HCT116 (cell line): ENCODE data around the gene SIK3. TPM values are rescaled to one million over a fixed set of nuclear protein-coding genes. Genes with fewer than 3 reads are reported as not detected.

Experiments
- ATAC-seq: fragments of 200-7000 bp; cut with Tn5 transposase; 2 replicates; pipeline ENCODE4 v1.9.1; 2020; ENCODE audit warnings: mild to moderate bottlenecking, moderate library complexity
- BruUV-seq: library from RNA; stranded (reverse); fragments of 400-500 nt; replicated peaks from 2 replicates; lab custom pipeline; 2021; lab: Mats Ljungman, UMichigan
- CTCF ChIA-PET: fragments of 300-600 bp; sonication (Branson Sonifier 250); formaldehyde crosslinking; loops from one replicate; lab custom pipeline; 2021; ENCODE audit warnings: antibody characterized with exemption; lab: Charles Lee
- POLR2A ChIA-PET: fragments of 300-600, 350-600 bp; sonication (Branson Sonifier 250); formaldehyde crosslinking; loops from one replicate; lab custom pipeline; 2021; ENCODE audit warnings: antibody characterized with exemption; lab: Charles Lee
- RAD21 ChIA-PET, 2 experiments: fragments of 300-600 bp; sonication (Branson Sonifier 250); formaldehyde crosslinking; loops; one replicate each; lab custom pipeline; 2023; ENCODE audit warnings: low total read pairs in 2 of 2; ENCODE audit not compliant: uncharacterized antibody in 2 of 2, unreplicated experiment in 2 of 2, low non-redundant PET in 1 of 2; lab: Charles Lee
- DNase-seq: peaks from one replicate; pipeline ENCODE4 v3.0.0-alpha.2; 2010; ENCODE audit warnings: low read depth, low spot score
- H2AFZ ChIP-seq: fragments of 200-600 bp; shearing (Covaris generic), sonication (generic); 2 replicates; pipeline ENCODE4 v1.6.1; 2017; ENCODE audit warnings: low read depth, mixed run types, mixed read lengths, antibody characterized with exemption, low read length; ENCODE audit not compliant: poor library complexity, severe bottlenecking
- H3K27ac ChIP-seq: 2 replicates; pipeline ENCODE4 v1.5.1; 2012; ENCODE audit warnings: low read depth, low read length
- H3K27me3 ChIP-seq: fragments of 200-600 bp; sonication (generic); 2 replicates; pipeline ENCODE4 v1.6.1; 2016; ENCODE audit warnings: mixed run types, low read length, mixed read lengths; ENCODE audit not compliant: insufficient read depth
- H3K36me3 ChIP-seq, 2 experiments: fragments of 200-500 bp in 1 of 2; fragments of 200-600 bp in 1 of 2; sonication (Bioruptor generic) in 1 of 2; sonication (generic) in 1 of 2; 2 replicates each; pipeline versions ENCODE4 v1.5.1 to v1.6.1; 2014 to 2016; ENCODE audit warnings: low read length in 2 of 2, inconsistent platforms in 1 of 2, mixed read lengths in 1 of 2, mixed run types in 1 of 2; ENCODE audit not compliant: insufficient read depth in 2 of 2, control insufficient read depth in 1 of 2
- H3K4me1 ChIP-seq, 2 experiments: fragments of 200-600 bp in 1 of 2; sonication (generic) in 1 of 2; 2 replicates each; pipeline versions ENCODE4 v1.5.1 to v1.6.1; 2012 to 2017; ENCODE audit warnings: low read length in 2 of 2, inconsistent platforms in 1 of 2, mild to moderate bottlenecking in 1 of 2, mixed read lengths in 1 of 2, mixed run types in 1 of 2, moderate library complexity in 1 of 2; ENCODE audit not compliant: insufficient read depth in 2 of 2, control insufficient read depth in 1 of 2
- H3K4me2 ChIP-seq: fragments of 200-600 bp; sonication (generic); 2 replicates; pipeline ENCODE4 v1.6.1; 2017; ENCODE audit warnings: mixed run types, low read length, mixed read lengths
- H3K4me3 ChIP-seq, 2 experiments: fragments of 200-600 bp in 1 of 2; sonication (generic) in 1 of 2; replicated peaks in 1 of 2; 2 replicates each; pipeline ENCODE4 v1.5.1; 2011 to 2016; ENCODE audit warnings: low read length in 2 of 2, control low read depth in 1 of 2, low read depth in 1 of 2, mild to moderate bottlenecking in 1 of 2, mixed read lengths in 1 of 2, mixed run types in 1 of 2
- H3K79me2 ChIP-seq: fragments of 200-600 bp; sonication (generic); 2 replicates; pipeline ENCODE4 v1.6.1; 2017; ENCODE audit warnings: mild to moderate bottlenecking, mixed run types, low read length, moderate library complexity, mixed read lengths; ENCODE audit not compliant: insufficient read depth
- H3K9ac ChIP-seq: fragments of 200-600 bp; sonication (generic); 2 replicates; pipeline ENCODE4 v1.6.1; 2016; ENCODE audit warnings: low read length, mixed read lengths
- H3K9me2 ChIP-seq: fragments of 200-600 bp; sonication (generic), shearing (Covaris generic); 2 replicates; pipeline ENCODE4 v1.6.1; 2017; ENCODE audit warnings: mixed run types, mild to moderate bottlenecking, moderate library complexity; ENCODE audit not compliant: insufficient read depth
- H3K9me3 ChIP-seq, 2 experiments: fragments of 200-500 bp in 1 of 2; fragments of 200-600 bp in 1 of 2; sonication (Bioruptor generic) in 1 of 2; sonication (generic) in 1 of 2; 2 replicates each; pipeline ENCODE4 v1.6.1; 2014 to 2017; ENCODE audit warnings: low read length in 2 of 2, mixed read lengths in 2 of 2, inconsistent platforms in 1 of 2, low read depth in 1 of 2, mild to moderate bottlenecking in 1 of 2, mixed run types in 1 of 2, moderate library complexity in 1 of 2; ENCODE audit not compliant: control insufficient read depth in 1 of 2, insufficient read depth in 1 of 2
- H4K20me1 ChIP-seq: fragments of 200-600 bp; sonication (generic), shearing (Covaris generic); 2 replicates; pipeline ENCODE4 v1.6.1; 2017; ENCODE audit warnings: mixed run types, mild to moderate bottlenecking, moderate library complexity; ENCODE audit not compliant: insufficient read depth
- ELF1 ChIP-seq: IDR thresholded peaks from 2 replicates; pipeline ENCODE4 v1.6.1; 2012; ENCODE audit warnings: low read depth, borderline replicate concordance
- JUND ChIP-seq: IDR thresholded peaks from 2 replicates; pipeline ENCODE4 v1.6.1; 2012
- MAX ChIP-seq: IDR thresholded peaks from 2 replicates; pipeline ENCODE4 v1.6.1; 2012
- POLR2AphosphoS5 ChIP-seq: IDR thresholded peaks from 2 replicates; pipeline ENCODE4 v1.6.1; 2011; ENCODE audit warnings: mild to moderate bottlenecking, low read depth, low read length, moderate library complexity
- SRF ChIP-seq: IDR thresholded peaks from 2 replicates; pipeline ENCODE4 v1.6.1; 2012; ENCODE audit warnings: low read depth
- TCF7L2 ChIP-seq: IDR thresholded peaks from 2 replicates; pipeline ENCODE4 v1.7.0; 2011; ENCODE audit warnings: borderline replicate concordance, inconsistent platforms; ENCODE audit not compliant: insufficient read depth, insufficient read length; ENCODE audit errors: extremely low read depth
- intact Hi-C: fragments of 100-400 bp; cut with micrococcal nuclease; formaldehyde crosslinking; loops from 2 replicates; pipeline ENCODE4 v1.10.0; 2022
- total RNA-seq: library from RNA; stranded (reverse); gene quantifications from one replicate; pipeline ENCODE4 v1.2.1, GENCODE V29; 2021; ENCODE audit not compliant: unreplicated experiment
- TF ChIP-seq, protein P1 (sequence below), 3 experiments: fragments of 200-600 bp in 1 of 3; sonication (generic) in 1 of 3; IDR thresholded peaks in 2 of 3; conservative IDR thresholded peaks in 1 of 3; 2 replicates each; pipeline ENCODE4 v1.5.1; 2012 to 2017; ENCODE audit warnings: low read depth in 2 of 3, low read length in 2 of 3, antibody characterized with exemption in 1 of 3, borderline replicate concordance in 1 of 3, control low read depth in 1 of 3, mild to moderate bottlenecking in 1 of 3, mixed read lengths in 1 of 3, mixed run types in 1 of 3, moderate library complexity in 1 of 3; ENCODE audit not compliant: insufficient read depth in 1 of 3

The SIK3 gene
- total RNA-seq, 1 experiment from 2014 or later = 21.0 TPM

DNA sequence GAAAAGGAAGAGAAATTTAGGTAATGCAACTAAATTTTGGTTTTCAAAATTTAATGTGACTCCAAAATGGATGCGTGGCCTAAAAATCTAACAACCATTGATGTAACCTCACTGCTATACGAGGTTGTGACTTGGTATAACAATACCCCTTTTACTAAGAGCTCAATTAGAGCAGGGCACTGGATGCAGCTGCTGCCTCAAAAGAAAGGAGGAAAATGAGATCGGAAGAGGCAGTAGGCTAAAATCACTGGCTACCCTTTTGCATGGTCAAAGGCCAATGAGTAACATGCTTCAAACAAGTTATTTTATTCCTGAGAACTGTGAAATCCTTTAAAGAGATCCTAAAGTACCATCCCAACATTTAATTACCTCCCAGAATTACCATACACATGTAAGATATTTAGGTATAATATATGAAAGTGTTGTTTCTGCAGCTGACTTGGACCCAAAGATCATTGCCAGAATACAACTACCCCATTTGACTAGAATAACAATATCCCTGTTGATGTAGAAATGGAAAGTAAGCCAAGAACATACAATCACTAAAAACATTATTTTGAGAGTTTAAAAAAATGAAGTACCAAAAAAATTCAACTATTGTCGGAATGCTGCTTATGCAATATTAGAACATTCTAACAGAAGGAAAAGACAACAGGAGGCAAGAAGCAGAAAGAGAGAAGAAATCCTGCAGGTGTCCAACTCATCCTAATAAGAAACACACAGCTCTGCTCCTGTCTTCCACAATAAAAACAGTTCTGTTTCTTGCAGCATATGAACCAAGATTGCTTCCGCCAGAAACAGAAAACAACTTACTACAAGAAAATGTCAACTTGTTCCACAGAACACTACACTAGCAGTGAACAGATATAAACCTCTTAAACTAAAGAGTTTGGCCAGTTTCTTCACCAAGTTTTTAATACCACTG is 15.0 kb downstream of the SIK3 start:
- no peak for TF ChIP-seq MAX
- no peak for TF ChIP-seq ELF1
- no peak for TF ChIP-seq POLR2AphosphoS5
- no peak for TF ChIP-seq TCF7L2
- TF ChIP-seq SRF = no peak
- TF ChIP-seq, all 23 proteins: peak for 0
- H3K4me2 ChIP-seq = no peak overlapping the region
- no peaks in the 10 kb centered on the region for H3K9me3 ChIP-seq
- intact Hi-C loops = no loop called here
- no peak overlapping the region for H3K4me3 ChIP-seq
- ChIA-PET CTCF (no interaction called here), POLR2A (no interaction called here), RAD21 (no interaction called here)
- H3K4me1 ChIP-seq = peaks cover 0 to 14% of the 10 kb centered on the region in 2 experiments; a peak in 1 of 4 replicates
- no TSS peak for BruUV-seq
- no peak for DNase-seq
- H2AFZ ChIP-seq = no peak overlapping the region
- no peak overlapping the region for H3K27ac ChIP-seq
- peaks cover 30% of the 10 kb centered on the region for H4K20me1 ChIP-seq
- no peaks in the 10 kb centered on the region for H3K9me2 ChIP-seq
- H3K9ac ChIP-seq = no peak overlapping the region
- no peaks in the 10 kb centered on the region for H3K36me3 ChIP-seq
- no peaks in the 10 kb centered on the region for H3K27me3 ChIP-seq
- no peak for ATAC-seq
- peaks cover 92% of the 10 kb centered on the region for H3K79me2 ChIP-seq

GRCh38 chr11:117081908-117082307 is 16.3 kb downstream of the SIK3 start:
- H3K27ac ChIP-seq = no peak overlapping the region
- ATAC-seq = peak; percentile 52; the same call in 1 of the 2 replicates
- peaks cover 0 to 14% of the 10 kb centered on the region in 2 experiments; a peak in 2 of 4 replicates for H3K4me1 ChIP-seq
- intact Hi-C loops = no loop called here
- H2AFZ ChIP-seq = no peak overlapping the region
- peaks cover 43% of the 10 kb centered on the region for H4K20me1 ChIP-seq
- CTCF ChIA-PET = no interaction called here
- TF ChIP-seq, protein P1, sequence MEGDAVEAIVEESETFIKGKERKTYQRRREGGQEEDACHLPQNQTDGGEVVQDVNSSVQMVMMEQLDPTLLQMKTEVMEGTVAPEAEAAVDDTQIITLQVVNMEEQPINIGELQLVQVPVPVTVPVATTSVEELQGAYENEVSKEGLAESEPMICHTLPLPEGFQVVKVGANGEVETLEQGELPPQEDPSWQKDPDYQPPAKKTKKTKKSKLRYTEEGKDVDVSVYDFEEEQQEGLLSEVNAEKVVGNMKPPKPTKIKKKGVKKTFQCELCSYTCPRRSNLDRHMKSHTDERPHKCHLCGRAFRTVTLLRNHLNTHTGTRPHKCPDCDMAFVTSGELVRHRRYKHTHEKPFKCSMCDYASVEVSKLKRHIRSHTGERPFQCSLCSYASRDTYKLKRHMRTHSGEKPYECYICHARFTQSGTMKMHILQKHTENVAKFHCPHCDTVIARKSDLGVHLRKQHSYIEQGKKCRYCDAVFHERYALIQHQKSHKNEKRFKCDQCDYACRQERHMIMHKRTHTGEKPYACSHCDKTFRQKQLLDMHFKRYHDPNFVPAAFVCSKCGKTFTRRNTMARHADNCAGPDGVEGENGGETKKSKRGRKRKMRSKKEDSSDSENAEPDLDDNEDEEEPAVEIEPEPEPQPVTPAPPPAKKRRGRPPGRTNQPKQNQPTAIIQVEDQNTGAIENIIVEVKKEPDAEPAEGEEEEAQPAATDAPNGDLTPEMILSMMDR (IDR thresholded peaks at IDR 0.05 in 2 of 3, conservative IDR thresholded peaks at IDR 0.05 in 1 of 3; ENCODE audit: borderline replicate concordance in 1 of 3, insufficient read depth in 1 of 3, low read depth in 2 of 3, low read length in 2 of 3) = peak in 2 of 3 experiments; percentile 13 to 43; a peak in 3 of 6 replicates
- TF ChIP-seq SRF (no peak), JUND (no peak)
- TF ChIP-seq, all 23 proteins: peak for 1
- ChIA-PET POLR2A (no interaction called here), RAD21 (no interaction called here)
- Histone ChIP-seq H3K27me3 (no peaks in the 10 kb centered on the region), H3K9me3 (no peaks in the 10 kb centered on the region), H3K4me3 (no peak overlapping the region), H3K9ac (no peak overlapping the region), H3K4me2 (no peak overlapping the region), H3K79me2 (peaks cover 92% of the 10 kb centered on the region), H3K36me3 (no peaks in the 10 kb centered on the region), H3K9me2 (no peaks in the 10 kb centered on the region)
- no TSS peak for BruUV-seq
- DNase-seq = no peak
